Brain microvascular endothelial cell (primary cell): ENCODE results near the gene DPH3.

Experiments used
- DNase-seq: peaks from one replicate; pipeline ENCODE4 v3.0.0-alpha.2; 2020
- H3K27ac ChIP-seq: fragments of 250-450 bp; sonication (Bioruptor Pico); 2 replicates; pipeline ENCODE4 v1.5.1; 2020; ENCODE audit warnings: mild to moderate bottlenecking, moderate library complexity
- H3K27me3 ChIP-seq: fragments of 250-450 bp; sonication (Bioruptor Pico); replicated peaks from 2 replicates; pipeline ENCODE4 v1.5.1; 2020; ENCODE audit warnings: mild to moderate bottlenecking
- H3K36me3 ChIP-seq: fragments of 250-450 bp; sonication (Bioruptor Pico); replicated peaks from 2 replicates; pipeline ENCODE4 v1.5.1; 2020; ENCODE audit warnings: mild to moderate bottlenecking
- H3K4me3 ChIP-seq: 2 replicates; pipeline ENCODE4 v1.5.1; 2011; ENCODE audit warnings: low read depth, mild to moderate bottlenecking, control low read depth, low read length, moderate library complexity
- in situ Hi-C: cut with HindIII; loops from 2 replicates; pipeline ENCODE4 v1.10.0; 2017; ENCODE audit warnings: low sequenced_read_pairs, low pct_ligation_motif_present
- TF ChIP-seq, protein P1 (sequence below): IDR thresholded peaks from 2 replicates; pipeline ENCODE4 v1.5.1; 2011; ENCODE audit warnings: low read depth, mild to moderate bottlenecking, moderate library complexity, low read length, control low read depth, inconsistent platforms; ENCODE audit errors: missing control alignments

The DPH3 gene

DNA sequence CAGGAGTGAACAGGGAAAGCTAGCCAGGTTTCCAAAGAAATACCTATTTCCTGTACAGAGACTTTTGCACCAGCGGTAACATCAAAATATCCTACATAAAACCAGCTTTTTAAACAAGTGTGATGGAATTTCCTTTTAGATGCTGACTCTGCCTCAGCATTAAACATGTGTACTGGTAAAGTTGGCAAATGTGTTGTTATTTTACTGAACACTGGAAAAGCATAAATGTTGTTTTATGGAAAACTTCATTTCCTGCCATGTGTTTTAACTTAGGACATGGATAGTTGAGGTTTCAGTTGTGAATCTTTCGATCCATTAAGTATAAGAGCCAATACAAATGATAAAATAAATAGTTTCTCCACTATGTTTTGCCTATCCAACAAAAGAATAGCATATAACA is 15.9 kb upstream of the DPH3 start:
- no peaks in the 10 kb centered on the region for H3K27me3 ChIP-seq
- in situ Hi-C loops, result no loop called here
- H3K36me3 ChIP-seq, result no peaks in the 10 kb centered on the region
- no peak overlapping the region for H3K27ac ChIP-seq
- TF ChIP-seq, protein P1, sequence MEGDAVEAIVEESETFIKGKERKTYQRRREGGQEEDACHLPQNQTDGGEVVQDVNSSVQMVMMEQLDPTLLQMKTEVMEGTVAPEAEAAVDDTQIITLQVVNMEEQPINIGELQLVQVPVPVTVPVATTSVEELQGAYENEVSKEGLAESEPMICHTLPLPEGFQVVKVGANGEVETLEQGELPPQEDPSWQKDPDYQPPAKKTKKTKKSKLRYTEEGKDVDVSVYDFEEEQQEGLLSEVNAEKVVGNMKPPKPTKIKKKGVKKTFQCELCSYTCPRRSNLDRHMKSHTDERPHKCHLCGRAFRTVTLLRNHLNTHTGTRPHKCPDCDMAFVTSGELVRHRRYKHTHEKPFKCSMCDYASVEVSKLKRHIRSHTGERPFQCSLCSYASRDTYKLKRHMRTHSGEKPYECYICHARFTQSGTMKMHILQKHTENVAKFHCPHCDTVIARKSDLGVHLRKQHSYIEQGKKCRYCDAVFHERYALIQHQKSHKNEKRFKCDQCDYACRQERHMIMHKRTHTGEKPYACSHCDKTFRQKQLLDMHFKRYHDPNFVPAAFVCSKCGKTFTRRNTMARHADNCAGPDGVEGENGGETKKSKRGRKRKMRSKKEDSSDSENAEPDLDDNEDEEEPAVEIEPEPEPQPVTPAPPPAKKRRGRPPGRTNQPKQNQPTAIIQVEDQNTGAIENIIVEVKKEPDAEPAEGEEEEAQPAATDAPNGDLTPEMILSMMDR, result no peak
- no peak for DNase-seq
- no peak overlapping the region for H3K4me3 ChIP-seq

GRCh38 chr3:16279010-16279801 is 14.5 kb upstream of the DPH3 start:
- DNase-seq, result no peak
- TF ChIP-seq, protein P1, result no peak
- H3K36me3 ChIP-seq, result no peaks in the 10 kb centered on the region
- no peaks in the 10 kb centered on the region for H3K27me3 ChIP-seq
- no peak overlapping the region for H3K4me3 ChIP-seq
- no peak overlapping the region for H3K27ac ChIP-seq
- in situ Hi-C loops, result loop anchor here (10.0 kb wide), 1 partner anchor 266 kb away; no protein-coding TSS in a partner anchor

GRCh38 chr3:16277471-16277870 is 12.7 kb upstream of the DPH3 start:
- in situ Hi-C loops, result loop anchor here (10.0 kb wide), 1 partner anchor 267 kb away; no protein-coding TSS in a partner anchor
- H3K4me3 ChIP-seq, result no peak overlapping the region
- TF ChIP-seq, protein P1, result no peak
- no peak overlapping the region for H3K27ac ChIP-seq
- H3K36me3 ChIP-seq, result no peaks in the 10 kb centered on the region
- no peak for DNase-seq
- H3K27me3 ChIP-seq, result no peaks in the 10 kb centered on the region

GRCh38 chr3:16273867-16274266 is 9.1 kb upstream of the DPH3 start:
- H3K4me3 ChIP-seq, result no peak overlapping the region
- H3K36me3 ChIP-seq, result peaks cover 5% of the 10 kb centered on the region
- no peaks in the 10 kb centered on the region for H3K27me3 ChIP-seq
- no peak for DNase-seq
- no peak overlapping the region for H3K27ac ChIP-seq
- TF ChIP-seq, protein P1, result no peak
- in situ Hi-C loops, result loop anchor here (10.0 kb wide), 1 partner anchor 271 kb away; no protein-coding TSS in a partner anchor

DNA sequence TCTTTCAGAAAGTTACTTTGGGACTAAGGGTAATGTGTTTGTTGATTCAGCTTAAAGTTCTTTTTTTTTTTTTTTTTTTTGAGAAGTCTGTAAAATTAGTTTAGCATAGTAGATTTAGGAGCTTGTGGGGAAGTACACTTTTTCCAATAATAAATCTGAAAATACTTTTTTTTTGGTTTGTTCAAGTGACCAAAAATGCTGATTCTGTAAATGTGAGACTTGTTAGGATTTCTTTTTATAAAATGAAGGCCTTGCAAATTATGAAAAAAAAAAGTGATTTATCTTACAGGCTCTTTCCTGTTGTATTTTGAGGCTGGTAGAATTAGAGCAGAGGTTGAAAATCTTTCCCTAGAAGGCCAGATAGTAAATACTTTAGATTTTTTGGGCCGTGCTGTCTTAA is 7.8 kb upstream of the DPH3 start:
- TF ChIP-seq, protein P1, result no peak
- Histone ChIP-seq H3K4me3 (no peak overlapping the region), H3K27ac (no peak overlapping the region), H3K27me3 (no peaks in the 10 kb centered on the region), H3K36me3 (peaks cover 5% of the 10 kb centered on the region)
- in situ Hi-C loops, result loop anchor here (10.0 kb wide), 1 partner anchor 272 kb away; no protein-coding TSS in a partner anchor
- DNase-seq, result no peak

DNA sequence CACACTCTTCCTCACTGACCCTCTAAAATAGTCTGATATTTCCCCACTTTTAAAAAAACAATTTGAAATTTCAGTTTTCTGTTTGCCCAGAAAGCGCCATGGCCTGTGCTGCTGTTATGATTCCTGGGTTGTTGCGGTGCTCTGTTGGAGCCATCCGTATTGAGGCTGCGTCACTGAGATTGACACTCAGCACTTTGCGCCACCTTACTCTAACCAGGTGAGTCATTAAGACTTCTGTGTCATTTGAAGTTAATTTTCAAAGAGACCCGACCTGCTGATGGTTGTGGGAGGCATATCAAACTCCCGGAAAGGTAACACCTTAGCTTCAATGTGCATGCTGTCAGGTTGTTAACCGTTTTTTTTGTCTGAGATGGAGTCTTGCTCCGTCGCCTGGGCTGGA is 6.1 kb upstream of the DPH3 start:
- Histone ChIP-seq H3K36me3 (peaks cover 5% of the 10 kb centered on the region), H3K27me3 (no peaks in the 10 kb centered on the region), H3K4me3 (no peak overlapping the region), H3K27ac (no peak overlapping the region)
- in situ Hi-C loops, result loop anchor here (10.0 kb wide), 1 partner anchor 274 kb away; no protein-coding TSS in a partner anchor
- TF ChIP-seq, protein P1, result no peak
- no peak for DNase-seq
